ENCODE results near the gene MILR1. TPM values are rescaled to one million over a fixed set of nuclear protein-coding genes. Genes with fewer than 3 reads are reported as not detected.
A peak's percentile ranks its signal among the peaks of the same experiment; 100 is the strongest.

MILR1 gene
- total RNA-seq (2022) = 9.8 and 15.8 TPM in 2 replicates
- percentile 69 among the genes with signal in this experiment for Bru-seq, nascent RNA
- BruChase-seq, experiment 1, labeled RNA remaining after a 6-hour chase = percentile 59 among the genes with signal in this experiment
- BruChase-seq, experiment 2, labeled RNA remaining after a 2-hour chase = percentile 54 among the genes with signal in this experiment
- long read RNA-seq, transcript MILR1-206 (10 exons, 1,447 nt) = major isoform, 5 of 7 reads
- long read RNA-seq, partial matches to known transcripts = 0 of 7 reads
- long read RNA-seq, other reads (novel, unspliced or antisense) = 2 of 7 reads

- ChIA-PET POLR2A (interaction anchor here (0.7 to 1.2 kb wide), 3 partner anchors 40 to 56 kb away, joined by 3 to 4 read pairs (median 3); partner anchors contain the start of gene POLG2), CTCF (interaction anchor here (0.6 kb wide), 2 partner anchors 40 to 48 kb away, joined by 3 to 5 read pairs; partner anchors contain the start of gene POLG2)
- H3K4me3 Mint-ChIP-seq (ENCODE audit: unreplicated experiment) = peak within 1 kb of the TSS; percentile 46
- H3K27me3 Mint-ChIP-seq (ENCODE audit: insufficient read depth, unreplicated experiment) = no peaks in the 10 kb centered on the region
- no peak for TF ChIP-seq CTCF (IDR thresholded peaks at IDR 0.05; ENCODE audit: unreplicated experiment)
- H3K27ac Mint-ChIP-seq (ENCODE audit: low read depth, unreplicated experiment) = peak within 1 kb of the TSS; percentile 63
- H3K36me3 Mint-ChIP-seq (ENCODE audit: insufficient read depth, unreplicated experiment) = peaks cover 6% of the 10 kb centered on the region
- H3K4me1 Mint-ChIP-seq (ENCODE audit: insufficient read depth, unreplicated experiment) = no peaks in the 10 kb centered on the region
- BruUV-seq (replicated peaks) = TSS peak; percentile 84
- intact Hi-C loops (cut with micrococcal nuclease) = no loop called here
- no peaks in the 10 kb centered on the region for H3K9me3 Mint-ChIP-seq (ENCODE audit: unreplicated experiment)
- DNase-seq (ENCODE audit: unreplicated experiment) = peak; percentile 78
Observed at GRCh38 chr17:64448665-64449512, at the start of gene MILR1. MILR1 (plus strand) TSS chr17:64449115; CDS start chr17:64449169, 54 bp downstream.

GRCh38 chr17:64399767-64400156, 49.2 kb upstream of the MILR1 start:
- ChIA-PET POLR2A (interaction anchor here (0.7 to 1.1 kb wide), 3 partner anchors 11 to 16 kb away, joined by 3 read pairs; no protein-coding TSS in a partner anchor), CTCF (interaction anchor here (0.7 to 0.8 kb wide), 2 partner anchors 21 to 788 kb away, joined by 3 read pairs; no protein-coding TSS in a partner anchor)
- H3K27ac Mint-ChIP-seq (ENCODE audit: low read depth, unreplicated experiment) = no peak overlapping the region
- H3K9me3 Mint-ChIP-seq (ENCODE audit: unreplicated experiment) = no peaks in the 10 kb centered on the region
- no TSS peak for BruUV-seq (replicated peaks)
- intact Hi-C loops (cut with micrococcal nuclease) = no loop called here
- TF ChIP-seq CTCF (IDR thresholded peaks at IDR 0.05; ENCODE audit: unreplicated experiment) = no peak
- DNase-seq (ENCODE audit: unreplicated experiment) = no peak
- peaks cover 5% of the 10 kb centered on the region for H3K4me1 Mint-ChIP-seq (ENCODE audit: insufficient read depth, unreplicated experiment)
- no peak overlapping the region for H3K4me3 Mint-ChIP-seq (ENCODE audit: unreplicated experiment)
- no peaks in the 10 kb centered on the region for H3K27me3 Mint-ChIP-seq (ENCODE audit: insufficient read depth, unreplicated experiment)
- H3K36me3 Mint-ChIP-seq (ENCODE audit: insufficient read depth, unreplicated experiment) = no peaks in the 10 kb centered on the region

GRCh38 chr17:64400642-64401041, 48.3 kb upstream of the MILR1 start:
- TF ChIP-seq CTCF (IDR thresholded peaks at IDR 0.05; ENCODE audit: unreplicated experiment) = no peak
- BruUV-seq (replicated peaks) = no TSS peak
- ChIA-PET POLR2A (interaction anchor here (1.1 kb wide), 1 partner anchor 14 kb away, joined by 3 read pairs; no protein-coding TSS in a partner anchor), CTCF (interaction anchor here (0.6 to 1.9 kb wide), 3 partner anchors 18 to 20 kb away, joined by 3 to 12 read pairs (median 3); no protein-coding TSS in a partner anchor)
- Mint-ChIP-seq H3K4me1 (ENCODE audit: insufficient read depth, unreplicated experiment) (peaks cover 5% of the 10 kb centered on the region), H3K27me3 (ENCODE audit: insufficient read depth, unreplicated experiment) (no peaks in the 10 kb centered on the region), H3K27ac (ENCODE audit: low read depth, unreplicated experiment) (no peak overlapping the region), H3K36me3 (ENCODE audit: insufficient read depth, unreplicated experiment) (no peaks in the 10 kb centered on the region), H3K9me3 (ENCODE audit: unreplicated experiment) (no peaks in the 10 kb centered on the region), H3K4me3 (ENCODE audit: unreplicated experiment) (no peak overlapping the region)
- intact Hi-C loops (cut with micrococcal nuclease) = no loop called here
- no peak for DNase-seq (ENCODE audit: unreplicated experiment)
